GM19035 (cell line): ENCODE results near the gene MKRN2OS.
A peak's percentile ranks its signal among the peaks of the same experiment; 100 is the strongest.
"Not testable (repeated sequence)": the region's sequence is repeated elsewhere in the genome, so short reads cannot be mapped to it uniquely, and the experiment has no call there.

ENCODE experiments used
- ATAC-seq: cut with Tn5 transposase; IDR thresholded peaks from one replicate; pipeline ENCODE4 v1.9.1; 2021; ENCODE audit not compliant: unreplicated experiment

MKRN2OS gene

DNA sequence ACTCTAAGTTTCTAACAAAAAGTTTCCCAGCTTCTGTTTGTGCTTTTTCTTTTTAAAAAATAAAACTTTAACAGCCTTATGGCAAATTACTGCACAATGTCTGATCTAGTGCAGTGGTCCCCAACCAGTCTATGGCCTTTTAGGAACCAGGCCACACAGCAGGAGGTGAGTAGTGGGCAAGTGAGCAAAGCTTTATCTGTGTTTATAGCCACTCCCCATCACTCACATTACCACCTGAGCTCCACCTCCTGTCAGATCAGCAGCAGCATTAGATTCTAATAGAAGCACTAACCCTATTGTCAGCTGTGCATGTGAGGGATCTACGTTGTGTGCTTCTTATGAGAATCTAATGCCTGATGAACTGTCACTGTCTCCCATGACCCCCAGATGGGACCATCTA lies 17.2 kb upstream of the MKRN2OS start:
- ATAC-seq, result no peak

DNA sequence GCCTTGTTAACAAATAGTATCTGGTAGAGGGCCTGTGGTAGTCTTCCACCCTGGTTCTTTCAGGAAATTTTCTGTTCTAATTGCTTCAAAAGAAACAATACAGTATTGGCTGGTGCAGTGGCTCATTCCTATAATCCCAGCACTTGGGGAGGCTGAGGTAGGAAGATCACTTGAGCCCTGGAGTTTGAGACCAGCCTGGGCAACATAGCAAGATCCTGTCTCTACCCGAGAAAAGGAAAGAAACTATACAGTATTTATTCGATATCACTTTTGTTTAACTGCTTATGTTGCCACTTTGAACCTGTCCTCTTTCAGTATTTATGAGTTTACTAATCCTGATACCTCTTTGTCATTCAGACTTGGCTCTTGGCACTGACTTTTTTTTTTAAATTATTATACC lies 16.1 kb upstream of the MKRN2OS start:
- no peak for ATAC-seq

DNA sequence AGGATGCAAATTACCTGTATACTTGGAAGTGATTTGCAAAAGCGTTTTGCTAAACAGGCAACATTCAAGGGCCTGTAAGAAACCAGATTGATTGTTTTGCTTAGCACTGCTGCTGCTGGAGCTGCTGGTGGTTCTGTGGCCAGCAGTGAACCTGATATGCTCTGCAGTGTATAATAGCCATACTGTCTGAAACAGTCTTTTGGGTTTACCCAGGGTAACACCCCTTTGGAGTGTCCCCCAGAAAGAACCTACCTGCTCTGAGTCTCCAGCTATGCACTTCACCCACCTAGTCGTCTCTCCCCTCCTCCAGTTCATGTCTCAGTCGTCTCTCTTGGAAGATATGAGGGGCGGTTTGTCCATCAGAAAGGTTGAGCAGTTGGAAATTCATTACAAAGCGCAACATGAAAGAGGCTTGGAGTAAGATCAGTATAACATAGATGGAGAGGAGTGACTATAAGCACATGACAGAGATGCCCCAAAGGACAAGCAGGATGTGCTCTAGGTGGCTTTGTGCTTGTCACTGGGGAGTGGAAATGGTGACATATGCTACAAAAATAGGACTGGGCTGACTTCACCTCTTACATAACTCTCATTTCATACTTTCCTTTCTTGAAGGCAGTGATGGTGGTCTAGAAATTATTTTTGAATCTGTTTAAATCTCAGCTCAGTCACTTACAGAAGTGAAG lies 15.3 kb upstream of the MKRN2OS start:
- peak; percentile 36 for ATAC-seq

DNA sequence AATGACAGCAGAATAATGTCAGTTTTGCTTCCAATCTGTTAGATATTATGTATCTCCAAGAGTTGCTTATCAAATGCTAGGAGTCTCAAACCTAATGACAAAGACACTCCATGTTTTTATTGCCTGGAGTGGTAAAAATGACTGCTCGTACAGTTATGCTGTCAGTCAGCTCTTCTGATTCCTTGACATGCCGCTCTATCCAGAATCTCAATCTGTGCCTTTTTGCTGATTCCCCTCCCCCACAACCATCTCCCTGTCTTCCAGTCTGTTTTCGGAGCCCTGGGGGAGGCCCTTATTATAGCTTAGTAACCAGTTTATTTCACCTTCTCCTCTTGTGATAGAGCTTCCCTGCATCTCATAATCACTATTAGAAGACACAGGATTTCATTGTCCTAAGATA lies 14.2 kb upstream of the MKRN2OS start:
- no peak for ATAC-seq

GRCh38 chr3:12558706-12559105 lies 13.4 kb upstream of the MKRN2OS start:
- ATAC-seq, result no peak

- no peak for ATAC-seq
These were observed 12.3 kb upstream of the MKRN2OS start for GRCh38 chr3:12557473-12558100.

DNA sequence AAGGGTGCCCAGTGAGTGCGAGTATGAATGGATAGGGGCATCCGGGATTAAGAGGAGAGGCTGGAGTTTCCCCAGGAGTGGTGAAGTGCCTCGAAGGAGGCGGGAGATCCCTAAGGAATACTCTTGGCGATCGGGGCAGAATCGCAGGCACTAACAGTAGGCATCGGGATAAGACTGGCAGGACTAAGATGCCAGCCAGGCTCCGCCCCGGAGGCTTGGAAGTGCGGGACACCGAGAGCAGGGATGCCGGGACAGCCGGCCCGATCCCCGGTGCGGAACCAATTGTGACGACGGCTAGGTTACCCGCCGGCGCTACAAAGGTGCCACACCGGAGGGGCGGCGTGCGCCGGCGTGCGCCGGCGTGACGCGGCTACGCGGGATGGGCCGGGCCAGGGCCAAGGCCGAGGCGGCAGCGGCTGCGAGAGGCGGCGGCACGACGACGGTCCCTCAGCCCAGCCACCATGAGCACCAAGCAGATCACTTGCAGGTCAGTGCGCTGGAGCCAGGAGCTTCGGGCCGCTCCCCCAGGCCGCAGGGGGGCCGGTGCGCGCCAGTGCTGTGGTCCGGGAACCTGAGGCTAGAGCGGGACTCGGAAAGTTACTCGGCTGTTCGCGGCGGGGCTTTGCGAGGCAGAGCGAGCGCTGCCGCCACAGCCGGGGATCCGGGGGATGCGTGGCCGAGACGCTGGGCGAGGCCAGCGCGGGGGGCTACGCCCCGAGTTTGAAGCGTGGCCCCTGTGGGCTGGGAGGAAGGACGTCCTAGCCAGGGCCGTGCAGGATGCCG lies 11.6 kb upstream of the MKRN2OS start, which contains the start of gene MKRN2:
TSS of gene MKRN2 (plus strand) at position 398 of the 783 bp plus-strand sequence. CDS start at position 462, 64 bp downstream.
- peak; percentile 82 for ATAC-seq

- ATAC-seq, result peak; percentile 1
These were observed 11.0 kb upstream of the MKRN2OS start for GRCh38 chr3:12556314-12556689.

- no peak for ATAC-seq
These were observed 8.7 kb upstream of the MKRN2OS start for GRCh38 chr3:12553921-12554391.

GRCh38 chr3:12549971-12550760 lies 4.9 kb upstream of the MKRN2OS start:
- ATAC-seq, result no peak

- ATAC-seq, result no peak
These were observed 437 bp downstream of the MKRN2OS start for GRCh38 chr3:12544652-12545472.

- not testable (repeated sequence) for ATAC-seq
These were observed 1.8 kb downstream of the MKRN2OS start for GRCh38 chr3:12543497-12543896.

DNA sequence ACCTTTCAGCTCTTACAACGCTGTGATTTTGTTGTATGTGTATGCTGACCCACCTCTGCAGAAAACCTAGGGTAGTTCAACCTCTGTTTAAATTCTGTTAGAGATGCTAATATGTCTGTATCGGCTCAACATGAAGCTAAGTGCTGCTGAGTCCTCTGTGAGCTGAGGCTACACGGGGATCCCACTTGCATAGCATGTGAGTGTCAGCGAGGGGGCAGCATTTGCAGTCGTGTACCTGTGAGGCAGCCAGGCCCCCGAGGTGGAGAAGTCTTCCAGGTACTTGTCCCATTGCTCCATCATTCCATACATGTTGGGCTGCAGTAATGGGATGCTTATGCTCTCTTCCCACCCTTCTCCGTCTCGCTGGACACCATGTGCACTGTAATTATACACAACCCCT lies 3.7 kb downstream of the MKRN2OS start:
- no peak for ATAC-seq

DNA sequence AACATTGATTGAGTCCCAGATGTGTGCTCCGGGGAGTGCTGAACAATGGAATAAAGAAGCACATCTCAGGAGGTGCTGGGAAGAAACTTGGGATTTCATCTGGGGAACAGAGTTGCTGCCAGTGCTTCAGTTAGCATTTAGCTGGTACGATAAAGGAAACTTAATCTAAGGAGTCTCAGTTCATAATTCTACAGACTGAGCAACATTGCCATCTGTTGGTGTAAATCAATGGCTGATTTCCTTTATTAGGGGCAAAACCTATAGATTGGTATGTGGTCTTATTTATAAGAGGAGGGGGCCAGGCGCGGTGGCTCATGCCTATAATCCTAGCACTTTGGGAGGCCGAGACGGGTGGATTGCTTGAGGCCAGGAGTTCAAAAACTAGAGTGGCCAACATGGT lies 8.9 kb downstream of the MKRN2OS start:
- ATAC-seq, result no peak

DNA sequence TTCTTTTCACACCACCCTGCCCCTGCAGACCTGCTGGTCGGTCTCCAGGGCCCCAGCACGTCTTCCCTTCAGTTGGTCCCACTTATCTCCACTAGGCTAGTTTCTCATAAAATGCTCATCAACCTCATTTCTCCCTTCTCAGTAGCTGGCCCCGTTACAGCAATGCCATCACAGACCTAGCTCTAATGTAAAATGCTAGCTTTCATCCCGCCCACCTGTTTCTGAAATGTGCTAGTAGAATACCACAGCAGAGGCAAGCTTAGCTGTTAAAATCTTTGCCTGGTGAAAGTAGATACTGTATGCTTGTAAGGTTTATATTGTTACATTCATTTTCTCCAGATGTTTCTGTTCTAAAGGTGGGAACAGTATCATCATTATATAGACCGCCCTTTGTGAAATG lies 13.1 kb downstream of the MKRN2OS start:
- ATAC-seq, result no peak

DNA sequence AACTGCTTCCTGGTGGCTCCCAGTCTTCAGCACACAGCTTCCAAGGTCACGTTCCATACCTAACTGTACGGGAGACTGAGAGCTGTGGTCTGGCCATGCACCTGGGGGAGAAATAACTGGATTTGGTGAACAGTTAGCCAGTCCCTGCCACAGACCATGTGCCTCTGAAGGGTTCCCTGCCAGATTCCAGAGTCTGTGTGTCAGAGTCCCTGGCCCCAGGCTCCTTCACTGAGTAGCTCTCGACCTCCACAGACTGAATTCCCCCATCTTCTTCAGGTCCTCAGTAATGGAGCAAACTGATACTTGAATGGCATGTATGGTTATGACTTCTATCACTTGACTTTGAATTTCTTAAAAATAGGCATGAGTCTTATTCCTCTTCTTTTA lies 17.5 kb downstream of the MKRN2OS start:
- no peak for ATAC-seq

DNA sequence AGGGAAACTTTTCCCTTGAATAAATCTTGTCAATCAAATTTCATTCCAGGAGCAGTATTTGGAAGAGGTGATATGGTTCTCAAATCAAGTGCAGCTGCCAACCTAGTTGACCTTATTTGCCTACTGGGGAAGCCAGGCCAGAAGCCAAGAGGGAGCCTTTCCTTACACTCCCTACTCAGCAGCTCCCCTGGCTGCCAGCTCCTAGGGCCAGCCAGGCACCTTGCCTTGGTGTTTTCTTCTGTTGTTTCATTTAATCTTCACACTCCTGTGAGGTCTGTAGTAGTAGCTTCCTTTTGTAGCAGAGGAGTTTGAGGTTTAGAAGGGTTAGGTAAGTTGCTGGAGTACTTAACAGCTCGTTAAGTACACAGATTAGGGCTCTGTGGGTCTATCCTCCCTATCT lies 22.6 kb downstream of the MKRN2OS start:
- no peak for ATAC-seq

GRCh38 chr3:12521010-12521409 lies 24.3 kb downstream of the MKRN2OS start:
- ATAC-seq, result no peak

- ATAC-seq, result no peak
These were observed 26.9 kb downstream of the MKRN2OS start for GRCh38 chr3:12518261-12519028.

DNA sequence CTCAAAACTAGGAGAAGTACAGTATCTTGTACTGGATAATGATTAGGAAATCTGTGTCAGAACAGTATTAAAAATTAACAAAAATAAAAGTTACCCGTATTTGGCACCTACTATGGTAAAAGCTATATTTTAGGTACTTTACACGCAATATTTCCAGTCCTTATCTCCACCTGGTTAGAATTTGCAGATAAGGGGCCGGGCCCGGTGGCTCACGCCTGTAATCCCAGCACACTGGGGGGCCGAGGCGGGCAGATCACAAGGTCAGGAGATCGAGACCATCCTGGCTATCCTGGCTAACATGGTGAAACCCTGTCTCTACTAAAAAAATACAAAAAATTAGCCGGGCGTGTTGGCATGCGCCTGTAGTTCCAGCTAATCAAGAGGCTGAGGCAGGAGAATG lies 28.4 kb downstream of the MKRN2OS start:
- no peak for ATAC-seq
